HG03039 (cell line): ENCODE results near the gene PLXNA1.

Experiments used
- ATAC-seq: cut with Tn5 transposase; IDR thresholded peaks from one replicate; pipeline ENCODE4 v1.9.1; 2021; ENCODE audit warnings: mild to moderate bottlenecking, moderate library complexity; ENCODE audit not compliant: unreplicated experiment

The PLXNA1 gene

GRCh38 chr3:126952261-126952982, 30.5 kb upstream of the PLXNA1 start:
- ATAC-seq: no peak

GRCh38 chr3:126952983-126953660, 29.8 kb upstream of the PLXNA1 start:
- no peak for ATAC-seq

GRCh38 chr3:126954141-126954842, 28.6 kb upstream of the PLXNA1 start:
- ATAC-seq: peak; percentile 57

- ATAC-seq: peak; percentile 50
Observed at GRCh38 chr3:126955004-126955790, 27.7 kb upstream of the PLXNA1 start.

GRCh38 chr3:126956361-126956760, 26.6 kb upstream of the PLXNA1 start:
- no peak for ATAC-seq

GRCh38 chr3:126956866-126957650, 25.9 kb upstream of the PLXNA1 start:
- no peak for ATAC-seq

GRCh38 chr3:126957776-126958637, 24.9 kb upstream of the PLXNA1 start:
- ATAC-seq: no peak

GRCh38 chr3:126958638-126959085, 24.3 kb upstream of the PLXNA1 start:
- ATAC-seq: no peak

- no peak for ATAC-seq
Observed at GRCh38 chr3:126959136-126959920, 23.6 kb upstream of the PLXNA1 start.

- ATAC-seq: no peak
Observed at GRCh38 chr3:126959921-126960603, 22.9 kb upstream of the PLXNA1 start.

GRCh38 chr3:126960604-126960995, 22.3 kb upstream of the PLXNA1 start:
- no peak for ATAC-seq

- peak; percentile 40 for ATAC-seq
Observed at GRCh38 chr3:126961191-126961790, 21.6 kb upstream of the PLXNA1 start.

GRCh38 chr3:126961791-126962461, 21.0 kb upstream of the PLXNA1 start:
- ATAC-seq: no peak

GRCh38 chr3:126962756-126963155, 20.2 kb upstream of the PLXNA1 start:
- ATAC-seq: no peak

GRCh38 chr3:126963261-126964190, 19.4 kb upstream of the PLXNA1 start:
- ATAC-seq: no peak

GRCh38 chr3:126964261-126964660, 18.7 kb upstream of the PLXNA1 start:
- no peak for ATAC-seq
